Measurements from ENCODE around the gene COL3A1.

Gene COL3A1

DNA sequence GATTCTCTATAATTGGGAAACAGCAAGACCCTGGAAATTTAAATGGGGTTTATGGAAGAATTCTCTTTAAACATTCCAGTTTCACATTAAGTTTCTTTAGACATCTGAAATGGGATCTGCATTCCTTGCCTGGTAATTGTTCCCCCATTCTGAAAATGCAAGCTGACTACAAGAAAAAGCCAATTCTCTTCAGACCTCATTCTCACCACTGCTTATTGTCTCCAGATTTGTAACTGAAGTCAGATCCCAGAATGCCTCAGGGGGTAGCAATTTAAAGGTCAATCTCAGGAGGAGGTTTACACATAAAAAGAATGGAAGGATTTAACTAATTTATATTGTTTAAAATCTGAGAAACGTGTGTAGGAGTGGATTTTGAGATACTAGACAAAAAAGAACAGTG, 41.2 kb downstream of the COL3A1 start:
- DNase-seq (ENCODE audit: low read depth, low spot score) = no peak

GRCh38 chr2:189016311-189016861, 42.2 kb downstream of the COL3A1 start:
- no peak for DNase-seq (ENCODE audit: low read depth, low spot score)

DNA sequence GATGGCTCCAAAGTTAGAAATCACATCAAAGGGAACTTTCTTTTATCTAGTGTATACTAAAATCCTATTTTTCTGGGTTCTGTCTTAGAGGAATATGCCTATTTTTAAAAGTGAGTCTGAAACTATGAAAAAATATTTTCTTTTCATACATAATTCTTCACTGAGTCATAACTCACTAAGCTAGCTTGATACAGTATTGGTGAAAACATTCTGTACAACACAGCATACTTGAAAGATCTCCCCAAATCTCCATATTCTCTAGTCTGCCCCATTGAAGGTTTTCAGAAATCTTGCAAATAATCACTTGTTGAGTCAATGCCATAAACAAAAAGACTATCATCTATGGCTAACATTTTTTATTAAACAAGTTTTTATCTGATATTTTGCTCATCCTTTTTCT, 44.5 kb downstream of the COL3A1 start:
- no peak for DNase-seq (ENCODE audit: low read depth, low spot score)

DNA sequence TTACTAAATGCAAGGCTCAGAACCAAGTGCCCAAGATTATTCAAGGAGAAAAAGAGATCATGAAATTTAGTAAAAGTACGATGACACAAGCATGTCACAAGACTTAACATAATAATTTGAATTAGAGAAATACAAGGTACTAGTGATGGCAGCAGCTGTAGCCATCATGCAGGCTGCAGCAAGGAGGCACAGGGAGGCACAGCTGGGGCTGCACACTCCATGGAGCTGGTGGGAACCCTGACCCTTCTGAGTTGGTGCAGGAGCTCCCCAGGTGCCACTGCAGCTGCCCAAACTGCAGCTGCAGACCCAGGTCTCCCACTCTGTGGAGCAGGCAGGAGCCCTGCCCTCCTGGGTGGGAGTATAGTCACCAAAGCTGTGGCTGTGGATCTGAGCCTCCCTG, 46.0 kb downstream of the COL3A1 start:
- DNase-seq (ENCODE audit: low read depth, low spot score) = no peak

DNA sequence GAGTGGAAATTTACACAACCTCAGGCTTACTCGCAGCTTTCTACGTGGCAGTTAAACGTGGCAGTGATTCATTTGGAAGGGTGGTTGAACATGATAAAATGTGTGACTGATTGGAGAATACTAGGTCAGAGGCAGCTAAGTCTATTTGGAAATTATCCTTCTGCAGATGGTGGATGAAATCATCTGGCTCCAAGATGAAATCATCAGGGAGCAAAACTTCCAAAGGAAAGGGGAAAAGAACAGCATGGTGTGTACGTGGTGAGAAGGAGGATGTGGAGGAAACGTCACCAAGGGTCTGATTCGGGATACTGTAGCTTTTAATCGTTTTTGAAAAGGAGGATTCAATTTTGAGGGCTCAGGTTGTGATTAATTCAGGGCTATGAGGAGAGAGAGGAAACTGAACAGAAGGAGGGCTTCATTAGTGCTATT, 47.9 kb downstream of the COL3A1 start:
- no peak for DNase-seq (ENCODE audit: low read depth, low spot score)

DNA sequence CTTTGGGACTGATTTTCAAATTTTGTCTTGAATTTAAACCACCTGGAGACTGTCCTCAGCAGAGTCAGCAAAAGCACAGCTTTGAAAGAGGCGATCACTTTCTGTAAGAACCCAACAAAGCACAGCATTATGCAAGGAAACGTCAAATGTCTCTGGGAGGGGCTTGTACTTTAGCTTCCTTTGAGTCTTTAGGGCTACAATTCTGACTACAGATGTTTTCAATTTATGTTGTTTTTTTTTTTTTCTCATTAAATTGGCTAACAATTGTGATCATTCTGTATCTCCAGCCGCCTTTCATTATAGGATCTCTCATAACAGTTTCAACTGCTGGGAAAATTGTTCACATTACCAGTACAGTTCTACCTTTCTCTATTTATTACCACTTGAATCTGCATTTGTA, 48.3 kb downstream of the COL3A1 start:
- DNase-seq (ENCODE audit: low read depth, low spot score) = no peak

DNA sequence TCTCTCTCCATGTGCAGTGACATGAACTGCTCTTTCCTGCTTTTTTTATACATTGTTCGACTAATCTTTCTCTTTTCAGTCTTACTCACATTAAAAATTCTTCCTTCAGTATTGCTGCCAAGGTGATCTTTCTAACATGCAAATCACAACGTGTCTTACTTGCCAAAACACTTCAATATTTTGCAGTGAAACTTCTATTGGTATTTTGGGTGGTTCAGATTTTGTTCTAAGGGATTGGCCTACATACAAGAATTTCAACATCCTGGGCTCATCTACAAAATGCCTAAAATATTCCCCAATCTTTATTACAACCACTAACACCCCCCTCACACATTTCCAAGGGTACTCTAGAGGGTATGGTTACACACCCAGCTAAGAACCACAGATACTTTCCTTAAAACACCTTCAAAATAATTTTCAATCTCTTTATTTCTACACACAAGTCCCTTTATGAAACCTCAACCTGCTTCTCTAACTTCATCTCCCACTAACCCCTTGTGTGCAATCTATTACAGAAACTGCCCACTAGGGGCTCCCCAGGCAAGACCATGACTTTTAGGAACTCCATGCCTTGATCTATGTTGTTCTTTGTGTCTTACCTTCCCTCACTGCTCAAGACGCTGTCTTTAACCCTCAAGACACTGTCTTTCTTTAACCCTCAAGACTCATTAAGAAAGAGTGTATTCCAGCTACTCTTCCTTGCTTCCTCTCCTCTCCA, 50.9 kb downstream of the COL3A1 start:
- DNase-seq (ENCODE audit: low read depth, low spot score) = peak; percentile 14

DNA sequence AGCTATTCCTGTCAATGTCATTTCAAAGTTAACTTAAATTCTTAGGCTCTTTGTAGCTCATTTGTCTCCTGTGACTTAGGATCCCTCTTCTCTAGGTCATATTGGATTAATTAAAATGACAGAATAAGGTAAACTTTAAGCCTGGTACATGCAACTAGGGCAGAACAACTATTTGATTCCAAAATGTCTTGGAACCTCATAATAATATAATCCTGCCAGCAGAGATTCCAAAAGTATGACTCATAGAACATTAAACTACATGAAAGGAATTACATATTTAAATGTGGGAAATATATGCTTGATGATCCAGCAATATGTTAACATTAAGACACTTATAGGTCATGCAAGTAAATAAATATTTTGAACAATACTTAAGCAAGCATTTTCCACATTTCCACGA, 63.3 kb downstream of the COL3A1 start:
- DNase-seq (ENCODE audit: low read depth, low spot score) = peak; percentile 28

GRCh38 chr2:189045836-189046235, 71.7 kb downstream of the COL3A1 start:
- DNase-seq (ENCODE audit: low read depth, low spot score) = no peak

DNA sequence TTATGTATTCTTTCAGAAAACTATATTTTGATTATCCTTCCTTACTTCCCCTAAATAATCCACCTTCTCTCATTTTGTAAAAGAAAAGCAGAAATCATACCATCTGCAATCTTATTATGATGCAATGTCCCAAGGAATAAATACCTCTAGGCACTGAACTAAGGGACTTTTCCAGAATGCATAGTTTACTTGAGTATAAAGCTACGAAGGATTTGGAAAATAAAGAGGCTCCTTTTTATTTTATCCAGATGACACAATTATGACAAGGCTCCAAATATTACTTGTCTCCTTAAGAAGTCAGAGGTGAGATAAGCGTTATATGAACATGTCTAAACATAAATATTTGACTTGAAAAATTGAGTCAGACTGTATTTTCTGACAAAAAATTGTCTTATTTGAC, 72.1 kb downstream of the COL3A1 start:
- no peak for DNase-seq (ENCODE audit: low read depth, low spot score)

- DNase-seq (ENCODE audit: low read depth, low spot score) = no peak
Observed at GRCh38 chr2:189047171-189047888, 73.2 kb downstream of the COL3A1 start.

DNA sequence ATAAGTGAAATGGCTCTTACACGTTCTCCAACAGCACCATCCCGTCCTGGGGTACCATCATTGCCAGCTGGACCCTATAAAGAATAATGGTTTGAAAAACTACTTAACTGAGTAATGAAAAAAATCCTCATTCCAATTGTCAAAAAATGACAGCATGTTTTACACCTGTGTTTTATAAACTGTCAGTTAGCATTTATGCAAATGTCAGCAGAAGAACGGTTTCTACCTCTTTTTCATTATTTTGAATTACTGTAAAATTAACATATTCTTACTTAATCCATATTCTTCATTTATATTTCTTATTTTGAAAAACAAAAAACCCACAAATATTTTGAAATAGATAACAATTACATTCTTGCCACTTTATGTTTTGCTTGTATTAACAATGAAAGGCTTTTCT, 74.0 kb downstream of the COL3A1 start:
- no peak for DNase-seq (ENCODE audit: low read depth, low spot score)

DNA sequence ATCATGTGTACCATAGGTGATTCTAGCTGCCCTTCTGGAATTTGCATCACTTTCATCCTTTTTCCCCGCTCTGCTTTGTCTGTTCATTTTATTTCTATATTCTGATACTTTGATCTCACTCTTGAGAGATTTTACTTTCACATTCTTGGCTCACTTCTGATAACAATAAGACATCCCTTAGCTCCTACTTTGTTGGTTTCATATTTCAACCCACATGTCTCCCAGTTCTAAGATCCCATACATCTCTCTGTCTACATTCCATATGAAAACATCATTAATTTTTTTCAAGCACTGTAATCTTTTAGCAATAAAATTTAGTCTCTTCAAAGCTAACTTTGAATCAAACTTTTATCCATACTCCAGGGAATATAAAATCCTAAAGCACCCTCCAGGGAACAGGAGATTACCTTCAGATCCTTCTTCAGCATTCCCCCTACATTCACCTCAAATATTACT, 75.6 kb downstream of the COL3A1 start:
- no peak for DNase-seq (ENCODE audit: low read depth, low spot score)

GRCh38 chr2:189050165-189050712, 76.1 kb downstream of the COL3A1 start:
- no peak for DNase-seq (ENCODE audit: low read depth, low spot score)

- no peak for DNase-seq (ENCODE audit: low read depth, low spot score)
Observed at GRCh38 chr2:189056200-189057106, 82.3 kb downstream of the COL3A1 start.

GRCh38 chr2:189057316-189057715, 83.1 kb downstream of the COL3A1 start:
- no peak for DNase-seq (ENCODE audit: low read depth, low spot score)

GRCh38 chr2:189060096-189060642, 86.0 kb downstream of the COL3A1 start:
- no peak for DNase-seq (ENCODE audit: low read depth, low spot score)

Measured in astrocyte of the hippocampus (primary cell).